ENCODE results near the gene MNX1. TPM values are rescaled to one million over a fixed set of nuclear protein-coding genes. Genes with fewer than 3 reads are reported as not detected.

MNX1 gene
- total and polyA plus RNA-seq, 10 of the 15 experiments (the other 5 are each of a cell fraction or from before 2014, with no cell fraction given), result 0.22 to 2.7 (median 1.3) TPM; not detected in 1

DNA sequence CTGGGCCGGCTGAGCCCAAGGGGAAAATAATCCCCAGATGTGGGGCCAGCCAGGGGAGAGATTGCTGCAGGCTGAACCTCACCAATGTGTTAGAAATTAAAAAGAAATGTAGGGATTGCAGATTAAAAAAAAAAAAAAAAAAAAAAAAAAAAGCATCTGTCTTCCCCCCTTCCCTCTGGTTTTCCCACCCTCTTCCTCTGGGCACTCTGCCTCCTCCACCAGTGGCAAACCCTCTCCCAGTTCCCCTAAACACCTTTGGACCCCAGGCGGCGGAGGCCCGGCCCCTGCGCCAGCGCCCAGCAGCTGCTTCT is 7.1 kb downstream of the MNX1 start:
- intact Hi-C loops (cut with micrococcal nuclease; ENCODE audit: unreplicated experiment), result no loop called here

More for the DNA sequence above, 7.1 kb downstream of the MNX1 start:
- WGBS (ENCODE audit: insufficient coverage, insufficient replicate concordance, low lambda C conversion rate, missing lambda C conversion rate), result 45% methylated on average over 6 of the region's 6 CpGs
- Histone ChIP-seq H3K4me2 (ENCODE audit: control insufficient read depth, insufficient read depth) (no peak overlapping the region), H3K4me1 (ENCODE audit: control insufficient read depth, insufficient read depth, low read length) (no peaks in the 10 kb centered on the region), H3K79me2 (ENCODE audit: control insufficient read depth, insufficient read depth, low read length) (no peaks in the 10 kb centered on the region), H3K27ac (ENCODE audit: control insufficient read depth, insufficient read depth) (no peak overlapping the region), H3K9ac (ENCODE audit: control insufficient read depth, insufficient read depth, low read length) (no peak overlapping the region), H2AFZ (ENCODE audit: control insufficient read depth, low read depth, low read length) (no peak overlapping the region), H3K9me3 (replicated peaks; ENCODE audit: control insufficient read depth, insufficient read depth, low read length) (no peaks in the 10 kb centered on the region; the same call in 2 of the 3 replicates), H4K20me1 (ENCODE audit: control insufficient read depth, insufficient read depth) (no peaks in the 10 kb centered on the region), H3K36me3 (ENCODE audit: control insufficient read depth in 2 of 2, insufficient read depth in 2 of 2, low read length in 1 of 2) (no peaks in the 10 kb centered on the region; a peak in 1 of 4 replicates), H3K27me3 (replicated peaks in 1 of 2; ENCODE audit: control insufficient read depth in 2 of 2, insufficient read depth in 2 of 2, low read length in 1 of 2) (peaks cover 0 to 29% of the 10 kb centered on the region in 2 experiments; a peak in 3 of 4 replicates), H3K4me3 (no peak overlapping the region)
- TF ChIP-seq, protein P1, sequence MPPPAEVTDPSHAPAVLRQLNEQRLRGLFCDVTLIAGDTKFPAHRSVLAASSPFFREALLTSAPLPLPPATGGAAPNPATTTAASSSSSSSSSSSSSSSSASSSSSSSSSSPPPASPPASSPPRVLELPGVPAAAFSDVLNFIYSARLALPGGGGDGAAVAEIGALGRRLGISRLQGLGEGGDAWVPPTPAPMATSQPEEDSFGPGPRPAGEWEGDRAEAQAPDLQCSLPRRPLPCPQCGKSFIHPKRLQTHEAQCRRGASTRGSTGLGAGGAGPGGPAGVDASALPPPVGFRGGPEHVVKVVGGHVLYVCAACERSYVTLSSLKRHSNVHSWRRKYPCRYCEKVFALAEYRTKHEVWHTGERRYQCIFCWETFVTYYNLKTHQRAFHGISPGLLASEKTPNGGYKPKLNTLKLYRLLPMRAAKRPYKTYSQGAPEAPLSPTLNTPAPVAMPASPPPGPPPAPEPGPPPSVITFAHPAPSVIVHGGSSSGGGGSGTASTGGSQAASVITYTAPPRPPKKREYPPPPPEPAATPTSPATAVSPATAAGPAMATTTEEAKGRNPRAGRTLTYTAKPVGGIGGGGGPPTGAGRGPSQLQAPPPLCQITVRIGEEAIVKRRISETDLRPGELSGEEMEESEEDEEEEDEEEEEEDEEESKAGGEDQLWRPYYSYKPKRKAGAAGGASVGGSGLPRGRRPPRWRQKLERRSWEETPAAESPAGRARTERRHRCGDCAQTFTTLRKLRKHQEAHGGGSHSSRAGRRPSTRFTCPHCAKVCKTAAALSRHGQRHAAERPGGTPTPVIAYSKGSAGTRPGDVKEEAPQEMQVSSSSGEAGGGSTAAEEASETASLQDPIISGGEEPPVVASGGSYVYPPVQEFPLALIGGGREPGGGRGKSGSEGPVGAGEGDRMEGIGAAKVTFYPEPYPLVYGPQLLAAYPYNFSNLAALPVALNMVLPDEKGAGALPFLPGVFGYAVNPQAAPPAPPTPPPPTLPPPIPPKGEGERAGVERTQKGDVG (CRISPR knock-in tag; IDR thresholded peaks at IDR 0.05), result no peak
- TF ChIP-seq MEF2B (IDR thresholded peaks at IDR 0.05; ENCODE audit: partially characterized antibody, poor library complexity, severe bottlenecking) (no peak), ZNF592 (IDR thresholded peaks at IDR 0.05) (no peak), ZSCAN29 (IDR thresholded peaks at IDR 0.05) (no peak), NFIC (IDR thresholded peaks at IDR 0.05; ENCODE audit: low read depth, low read length) (no peak), TAF1 (IDR thresholded peaks at IDR 0.05; ENCODE audit: borderline replicate concordance, low read depth, low read length) (no peak), ASH2L (IDR thresholded peaks at IDR 0.05; ENCODE audit: borderline replicate concordance, low read depth) (no peak), HSF1 (IDR thresholded peaks at IDR 0.05; ENCODE audit: low read depth, low read length) (no peak), CTCF (IDR thresholded peaks at IDR 0.05 in 2 of 3, conservative IDR thresholded peaks at IDR 0.05 in 1 of 3; ENCODE audit: control insufficient read depth in 2 of 3, extremely low read depth in 1 of 3, insufficient read depth in 1 of 3, low read depth in 3 of 3, low read length in 3 of 3) (no peak)
- TF ChIP-seq, protein P2, sequence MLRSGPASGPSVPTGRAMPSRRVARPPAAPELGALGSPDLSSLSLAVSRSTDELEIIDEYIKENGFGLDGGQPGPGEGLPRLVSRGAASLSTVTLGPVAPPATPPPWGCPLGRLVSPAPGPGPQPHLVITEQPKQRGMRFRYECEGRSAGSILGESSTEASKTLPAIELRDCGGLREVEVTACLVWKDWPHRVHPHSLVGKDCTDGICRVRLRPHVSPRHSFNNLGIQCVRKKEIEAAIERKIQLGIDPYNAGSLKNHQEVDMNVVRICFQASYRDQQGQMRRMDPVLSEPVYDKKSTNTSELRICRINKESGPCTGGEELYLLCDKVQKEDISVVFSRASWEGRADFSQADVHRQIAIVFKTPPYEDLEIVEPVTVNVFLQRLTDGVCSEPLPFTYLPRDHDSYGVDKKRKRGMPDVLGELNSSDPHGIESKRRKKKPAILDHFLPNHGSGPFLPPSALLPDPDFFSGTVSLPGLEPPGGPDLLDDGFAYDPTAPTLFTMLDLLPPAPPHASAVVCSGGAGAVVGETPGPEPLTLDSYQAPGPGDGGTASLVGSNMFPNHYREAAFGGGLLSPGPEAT (IDR thresholded peaks at IDR 0.05; ENCODE audit: low read depth), result no peak
- ChIA-PET CTCF (no interaction called here), RAD21 (ENCODE audit: unreplicated experiment) (no interaction called here), SMC1A (ENCODE audit: uncharacterized antibody, unreplicated experiment) (no interaction called here), POLR2A (no interaction called here)
- FAIRE-seq (no peak), ATAC-seq (no peak), DNase-seq (ENCODE audit: low read depth, low spot score) (no peak)
- BruUV-seq (replicated peaks), result no TSS peak
- in situ Hi-C loops (cut with MboI), result no loop called here
